HepG2 (cell line): ENCODE measurements around the gene INHBA.

Source experiments
- BCL6 ChIP-seq: IDR thresholded peaks from 2 replicates; pipeline ENCODE4 v1.6.1; 2016; ENCODE audit warnings: missing genetic modification reagents, missing compliant biosample characterization
- CBX1 ChIP-seq: IDR thresholded peaks from one replicate; pipeline ENCODE4 v1.6.1; 2016; ENCODE audit warnings: antibody characterized with exemption, low read depth
- E2F1 ChIP-seq: sonication (generic); formaldehyde crosslinking; IDR thresholded peaks from 2 replicates; pipeline ENCODE4 v1.5.0; 2020; ENCODE audit warnings: missing genetic modification reagents
- EZH2 ChIP-seq: conservative IDR thresholded peaks from 2 replicates; pipeline ENCODE4 v1.6.1; 2012; ENCODE audit warnings: mild to moderate bottlenecking, low read depth, low read length, moderate library complexity
- HDAC2 ChIP-seq: sonication (generic); formaldehyde crosslinking; IDR thresholded peaks from 2 replicates; pipeline ENCODE4 v1.4.0; 2020; ENCODE audit warnings: missing genetic modification reagents
- MATR3 ChIP-seq: sonication (generic); formaldehyde crosslinking; IDR thresholded peaks from 2 replicates; pipeline ENCODE4 v1.4.0; 2020; ENCODE audit warnings: missing genetic modification reagents
- NFE2L1 ChIP-seq: sonication (generic); formaldehyde crosslinking; IDR thresholded peaks from 2 replicates; pipeline ENCODE4 v1.4.0; 2020; ENCODE audit warnings: missing genetic modification reagents, mild to moderate bottlenecking, borderline replicate concordance
- ZNF503 ChIP-seq: sonication (generic); formaldehyde crosslinking; IDR thresholded peaks from 2 replicates; pipeline ENCODE4 v1.4.0; 2020; ENCODE audit warnings: missing genetic modification reagents
- ZSCAN20 ChIP-seq: sonication (generic); formaldehyde crosslinking; IDR thresholded peaks from 2 replicates; pipeline ENCODE4 v1.4.0; 2020; ENCODE audit warnings: missing genetic modification reagents, mild to moderate bottlenecking, borderline replicate concordance

- no peak for TF ChIP-seq E2F1 (CRISPR knock-in tag)
- TF ChIP-seq CBX1: no peak
- TF ChIP-seq HDAC2 (CRISPR knock-in tag): no peak
- TF ChIP-seq ZSCAN20: no peak
- no peak for TF ChIP-seq BCL6 (CRISPR knock-in tag)
- no peak for TF ChIP-seq EZH2
- no peak for TF ChIP-seq NFE2L1 (CRISPR knock-in tag)
- no peak for TF ChIP-seq MATR3
- TF ChIP-seq ZNF503 (CRISPR knock-in tag): no peak
Observed at GRCh38 chr7:41699516-41699915, 3.4 kb downstream of the INHBA start.
